ENCODE results near the gene TRIM39.
A peak's percentile ranks its signal among the peaks of the same experiment; 100 is the strongest.

TRIM39 gene

GRCh38 chr6:30325150-30325872 is 1.4 kb upstream of the TRIM39 start:
- in situ Hi-C loops (cut with HindIII; ENCODE audit: low pct_ligation_motif_present, low pct_unique_long_range_greater_than_20kb, low sequenced_read_pairs) = no loop called here
- DNase-seq = peak; percentile 72

- DNase-seq = no peak
- in situ Hi-C loops (cut with HindIII; ENCODE audit: low pct_ligation_motif_present, low pct_unique_long_range_greater_than_20kb, low sequenced_read_pairs) = no loop called here
Observed at GRCh38 chr6:30325873-30326525, 728 bp upstream of the TRIM39 start.

GRCh38 chr6:30327232-30327746 is 562 bp downstream of the TRIM39 start:
- DNase-seq = no peak
- in situ Hi-C loops (cut with HindIII; ENCODE audit: low pct_ligation_motif_present, low pct_unique_long_range_greater_than_20kb, low sequenced_read_pairs) = no loop called here

- no peak for DNase-seq
- in situ Hi-C loops (cut with HindIII; ENCODE audit: low pct_ligation_motif_present, low pct_unique_long_range_greater_than_20kb, low sequenced_read_pairs) = no loop called here
Observed at GRCh38 chr6:30328397-30328796, 1.7 kb downstream of the TRIM39 start.

- no peak for DNase-seq
- in situ Hi-C loops (cut with HindIII; ENCODE audit: low pct_ligation_motif_present, low pct_unique_long_range_greater_than_20kb, low sequenced_read_pairs) = no loop called here
Observed at GRCh38 chr6:30329331-30329730, 2.6 kb downstream of the TRIM39 start.

GRCh38 chr6:30331981-30332380 is 5.3 kb downstream of the TRIM39 start:
- in situ Hi-C loops (cut with HindIII; ENCODE audit: low pct_ligation_motif_present, low pct_unique_long_range_greater_than_20kb, low sequenced_read_pairs) = no loop called here
- no peak for DNase-seq

GRCh38 chr6:30334075-30334783 is 7.5 kb downstream of the TRIM39 start:
- no peak for DNase-seq
- in situ Hi-C loops (cut with HindIII; ENCODE audit: low pct_ligation_motif_present, low pct_unique_long_range_greater_than_20kb, low sequenced_read_pairs) = no loop called here

- no peak for DNase-seq
- in situ Hi-C loops (cut with HindIII; ENCODE audit: low pct_ligation_motif_present, low pct_unique_long_range_greater_than_20kb, low sequenced_read_pairs) = no loop called here
Observed at GRCh38 chr6:30340589-30341054, 13.9 kb downstream of the TRIM39 start.

- in situ Hi-C loops (cut with HindIII; ENCODE audit: low pct_ligation_motif_present, low pct_unique_long_range_greater_than_20kb, low sequenced_read_pairs) = no loop called here
- no peak for DNase-seq
Observed at GRCh38 chr6:30341218-30341617, 14.5 kb downstream of the TRIM39 start.

GRCh38 chr6:30341728-30342127 is 15.0 kb downstream of the TRIM39 start:
- in situ Hi-C loops (cut with HindIII; ENCODE audit: low pct_ligation_motif_present, low pct_unique_long_range_greater_than_20kb, low sequenced_read_pairs) = no loop called here
- no peak for DNase-seq

GRCh38 chr6:30344191-30344867 is 17.6 kb downstream of the TRIM39 start:
- in situ Hi-C loops (cut with HindIII; ENCODE audit: low pct_ligation_motif_present, low pct_unique_long_range_greater_than_20kb, low sequenced_read_pairs) = no loop called here
- DNase-seq = no peak

GRCh38 chr6:30344868-30345671 is 18.3 kb downstream of the TRIM39 start, which contains the start of gene RPP21:
TSS of gene RPP21 (plus strand) at chr6:30345156. CDS start at chr6:30345172, 16 bp downstream.
- DNase-seq = peak; percentile 80
- in situ Hi-C loops (cut with HindIII; ENCODE audit: low pct_ligation_motif_present, low pct_unique_long_range_greater_than_20kb, low sequenced_read_pairs) = no loop called here

GRCh38 chr6:30345852-30346251 is 19.1 kb downstream of the TRIM39 start:
- in situ Hi-C loops (cut with HindIII; ENCODE audit: low pct_ligation_motif_present, low pct_unique_long_range_greater_than_20kb, low sequenced_read_pairs) = no loop called here
- no peak for DNase-seq

- in situ Hi-C loops (cut with HindIII; ENCODE audit: low pct_ligation_motif_present, low pct_unique_long_range_greater_than_20kb, low sequenced_read_pairs) = no loop called here
Observed at GRCh38 chr6:30348957-30349356, 22.2 kb downstream of the TRIM39 start.

GRCh38 chr6:30349421-30350177 is 22.9 kb downstream of the TRIM39 start:
- in situ Hi-C loops (cut with HindIII; ENCODE audit: low pct_ligation_motif_present, low pct_unique_long_range_greater_than_20kb, low sequenced_read_pairs) = no loop called here
- DNase-seq = no peak

More at GRCh38 chr6:30348957-30349356, 22.2 kb downstream of the TRIM39 start:
- no peak for DNase-seq

GRCh38 chr6:30350524-30350923 is 23.8 kb downstream of the TRIM39 start:
- DNase-seq = no peak
- in situ Hi-C loops (cut with HindIII; ENCODE audit: low pct_ligation_motif_present, low pct_unique_long_range_greater_than_20kb, low sequenced_read_pairs) = no loop called here

GRCh38 chr6:30352550-30352949 is 25.8 kb downstream of the TRIM39 start:
- in situ Hi-C loops (cut with HindIII; ENCODE audit: low pct_ligation_motif_present, low pct_unique_long_range_greater_than_20kb, low sequenced_read_pairs) = no loop called here
- DNase-seq = no peak
